H1 (cell line): ENCODE results near the gene IZUMO2. TPM values are rescaled to one million over a fixed set of nuclear protein-coding genes. Genes with fewer than 3 reads are reported as not detected.

Experiments
- polyA plus RNA-seq, 7 experiments: library from polyadenylated mRNA; depleted of rRNA in 3 of 7; stranded (reverse) in 5 of 7; unstranded in 2 of 7; fragments of >200 nt in 5 of 7; fragments of 200-250 nt in 2 of 7; gene quantifications; 1 replicate in 5 of 7; 2 replicates in 1 of 7; 4 replicates in 1 of 7; pipeline versions ENCODE4 v1.2.1 to v1.2.3, GENCODE V29; 2011 to 2013; ENCODE audit warnings: missing spikeins in 2 of 7, mixed read lengths in 2 of 7
- total RNA-seq: library from RNA; stranded (reverse); fragmentation: NEBNext Ultra II Directional; extraction: Animal tissue kit (Norgen Biotek cat#: 25700); gene quantifications from 2 replicates; pipeline ENCODE4 v1.2.1, GENCODE V29; 2021

Gene IZUMO2
- total and polyA plus RNA-seq, 2 of the 8 experiments (the other 6 are each of a cell fraction or from before 2014, with no cell fraction given) = 1.7 to 1.9 TPM

Other genes with a start within 250 kb of the IZUMO2 start
- 13.1 TPM in 2 replicates for gene ATF5, start 234.1 kb downstream of the IZUMO2 start, total RNA-seq
- 6.2 and 25.0 TPM in 2 replicates for gene ATF5, start 234.1 kb downstream of the IZUMO2 start, polyA plus RNA-seq (2011; rRNA removed)
- gene NUP62, start 233.8 kb downstream of the IZUMO2 start, total RNA-seq = 106 and 107 TPM in 2 replicates
- 50.0 and 60.0 TPM in 2 replicates for gene NUP62, start 233.8 kb downstream of the IZUMO2 start, polyA plus RNA-seq (2011; rRNA removed)
- not detected in 2 replicates for gene SIGLEC11, start 202.1 kb downstream of the IZUMO2 start, total RNA-seq
- gene SIGLEC11, start 202.1 kb downstream of the IZUMO2 start, polyA plus RNA-seq (2011; rRNA removed) = 0.14 and 0.18 TPM in 2 replicates
- gene VRK3, start 137.9 kb downstream of the IZUMO2 start, total RNA-seq = 34.5 and 36.1 TPM in 2 replicates
- 18.4 and 21.3 TPM in 2 replicates for gene VRK3, start 137.9 kb downstream of the IZUMO2 start, polyA plus RNA-seq (2011; rRNA removed)
- gene ZNF473, start 137.3 kb downstream of the IZUMO2 start, total RNA-seq = 11.0 and 11.7 TPM in 2 replicates
- 5.2 and 5.8 TPM in 2 replicates for gene ZNF473, start 137.3 kb downstream of the IZUMO2 start, polyA plus RNA-seq (2011; rRNA removed)
- gene MYH14, start 40.3 kb upstream of the IZUMO2 start, total RNA-seq = 25.7 and 28.6 TPM in 2 replicates
- 17.3 and 25.3 TPM in 2 replicates for gene MYH14, start 40.3 kb upstream of the IZUMO2 start, polyA plus RNA-seq (2011; rRNA removed)
- gene KCNC3, start 166.1 kb upstream of the IZUMO2 start, total RNA-seq = 7.2 and 8.5 TPM in 2 replicates
- 3.9 and 6.3 TPM in 2 replicates for gene KCNC3, start 166.1 kb upstream of the IZUMO2 start, polyA plus RNA-seq (2011; rRNA removed)
- 0.71 and 1.1 TPM in 2 replicates for gene NAPSA, start 202.4 kb upstream of the IZUMO2 start, total RNA-seq
- gene NAPSA, start 202.4 kb upstream of the IZUMO2 start, polyA plus RNA-seq (2011; rRNA removed) = 0.73 and 0.93 TPM in 2 replicates
- 40.3 and 41.4 TPM in 2 replicates for gene NR1H2, start 213.2 kb upstream of the IZUMO2 start, total RNA-seq
- 47.5 and 61.5 TPM in 2 replicates for gene NR1H2, start 213.2 kb upstream of the IZUMO2 start, polyA plus RNA-seq (2011; rRNA removed)
- 141 and 149 TPM in 2 replicates for gene POLD1, start 221.1 kb upstream of the IZUMO2 start, total RNA-seq
- 142 and 191 TPM in 2 replicates for gene POLD1, start 221.1 kb upstream of the IZUMO2 start, polyA plus RNA-seq (2011; rRNA removed)